GM19463 (cell line): Measurements from ENCODE around the gene TAF12.
"Not testable (repeated sequence)": the region's sequence is repeated elsewhere in the genome, so short reads cannot be mapped to it uniquely, and the experiment has no call there.

ENCODE experiments used
- ATAC-seq: cut with Tn5 transposase; IDR thresholded peaks from one replicate; pipeline ENCODE4 v1.9.1; 2021; ENCODE audit warnings: mild to moderate bottlenecking, moderate library complexity; ENCODE audit not compliant: unreplicated experiment

TAF12 gene, protein sequence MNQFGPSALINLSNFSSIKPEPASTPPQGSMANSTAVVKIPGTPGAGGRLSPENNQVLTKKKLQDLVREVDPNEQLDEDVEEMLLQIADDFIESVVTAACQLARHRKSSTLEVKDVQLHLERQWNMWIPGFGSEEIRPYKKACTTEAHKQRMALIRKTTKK

GRCh38 chr1:28642847-28643635, at the start of gene TAF12:
Gene TAF12 (minus strand): TSS chr1:28643067. CDS start chr1:28622081, 20,986 bp downstream.
- ATAC-seq: peak; percentile 86

GRCh38 chr1:28691627-28692026, 48.8 kb upstream of the TAF12 start:
- not testable (repeated sequence) for ATAC-seq

DNA sequence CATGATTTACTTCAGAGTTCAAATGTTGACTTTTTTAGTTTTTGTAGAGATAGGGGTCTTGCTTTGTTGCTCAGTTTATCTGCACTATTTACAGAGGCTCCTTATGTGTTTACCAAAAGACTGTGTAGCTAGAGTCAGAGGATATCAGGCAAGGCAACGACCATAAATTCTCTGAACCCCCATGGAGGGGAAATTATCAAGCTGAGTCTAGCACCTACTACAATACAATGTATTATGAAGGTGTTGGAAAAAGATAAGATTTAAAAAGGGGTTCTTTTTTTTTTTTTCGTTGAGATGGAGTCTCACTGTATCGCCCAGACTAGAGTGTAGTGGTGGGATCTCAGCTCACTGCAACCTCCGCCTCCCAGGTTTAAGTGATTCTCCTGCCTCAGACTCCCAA, 42.1 kb upstream of the TAF12 start:
- no peak for ATAC-seq

DNA sequence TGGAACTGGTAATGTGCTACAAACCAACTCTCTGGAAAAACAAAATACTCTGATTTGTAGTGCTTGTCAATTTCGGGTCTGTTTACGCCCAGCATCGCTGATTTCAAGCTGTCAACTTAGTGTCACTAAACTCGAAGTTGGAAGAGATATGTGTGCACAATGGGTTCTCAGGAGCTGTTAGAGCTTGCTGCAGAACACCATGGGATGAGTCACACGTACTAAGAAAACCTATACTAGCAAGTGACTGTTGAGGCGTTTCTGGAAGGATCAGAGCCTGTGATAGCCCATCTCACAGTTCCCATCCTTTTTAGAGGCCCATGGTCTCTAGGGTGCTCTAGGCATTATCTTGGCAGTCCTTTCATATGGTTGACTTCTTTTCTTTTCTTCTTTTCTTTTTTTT, 40.0 kb upstream of the TAF12 start:
- no peak for ATAC-seq

DNA sequence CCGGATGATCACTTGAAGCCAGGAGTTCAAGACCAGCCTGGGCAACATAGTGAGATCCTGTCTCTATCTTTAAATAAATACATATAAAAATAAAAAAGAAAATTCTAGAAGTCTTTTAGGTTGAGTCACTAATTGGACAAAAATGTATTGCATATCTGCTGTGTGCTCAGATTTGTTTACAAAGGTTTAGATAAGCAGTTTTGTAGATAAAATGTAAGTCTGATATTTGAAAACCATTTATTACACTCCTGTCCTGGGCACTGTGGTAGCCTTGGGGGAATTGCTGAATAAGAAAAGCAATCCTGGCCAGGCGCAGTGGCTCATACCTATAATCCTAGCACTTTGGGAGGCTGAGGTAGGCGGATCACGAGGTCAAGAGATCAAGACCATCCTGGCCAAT, 37.3 kb upstream of the TAF12 start:
- no peak for ATAC-seq

DNA sequence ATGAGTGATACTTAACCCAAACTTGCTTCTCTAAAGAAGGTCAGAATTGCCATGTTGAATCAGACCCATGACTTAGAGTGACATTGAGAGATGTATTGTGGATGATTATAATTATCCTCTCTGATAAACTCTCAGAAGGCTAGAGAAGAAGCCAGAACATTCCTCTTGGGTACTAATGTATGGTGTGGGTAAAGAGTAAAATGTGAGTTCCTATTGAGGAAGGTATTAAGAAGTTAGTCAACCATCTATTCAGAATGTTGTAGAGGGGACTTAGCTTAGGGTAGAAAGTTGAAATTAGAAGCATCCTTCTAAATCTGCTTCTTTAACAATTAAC, 33.0 kb upstream of the TAF12 start:
- ATAC-seq: no peak

DNA sequence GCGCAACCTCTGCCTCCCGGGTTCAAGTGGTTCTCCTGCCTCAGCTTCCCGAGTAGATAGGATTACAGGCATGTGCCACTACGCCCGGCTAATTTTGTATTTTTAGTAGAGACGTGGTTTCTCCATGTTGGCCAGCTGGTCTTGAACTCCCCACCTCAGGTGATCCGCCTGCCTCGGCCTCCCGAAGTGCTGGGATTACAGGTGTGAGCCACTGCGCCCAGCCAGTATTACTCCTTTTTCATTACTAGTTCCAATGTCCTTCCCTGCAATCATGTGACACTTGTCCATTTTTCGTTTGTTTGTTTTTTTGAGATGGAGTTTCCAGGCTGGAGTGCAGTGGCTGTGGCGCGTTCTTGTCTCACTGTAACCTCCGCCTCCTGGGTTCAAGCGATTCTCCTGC, 30.1 kb upstream of the TAF12 start:
- ATAC-seq: not testable (repeated sequence)

DNA sequence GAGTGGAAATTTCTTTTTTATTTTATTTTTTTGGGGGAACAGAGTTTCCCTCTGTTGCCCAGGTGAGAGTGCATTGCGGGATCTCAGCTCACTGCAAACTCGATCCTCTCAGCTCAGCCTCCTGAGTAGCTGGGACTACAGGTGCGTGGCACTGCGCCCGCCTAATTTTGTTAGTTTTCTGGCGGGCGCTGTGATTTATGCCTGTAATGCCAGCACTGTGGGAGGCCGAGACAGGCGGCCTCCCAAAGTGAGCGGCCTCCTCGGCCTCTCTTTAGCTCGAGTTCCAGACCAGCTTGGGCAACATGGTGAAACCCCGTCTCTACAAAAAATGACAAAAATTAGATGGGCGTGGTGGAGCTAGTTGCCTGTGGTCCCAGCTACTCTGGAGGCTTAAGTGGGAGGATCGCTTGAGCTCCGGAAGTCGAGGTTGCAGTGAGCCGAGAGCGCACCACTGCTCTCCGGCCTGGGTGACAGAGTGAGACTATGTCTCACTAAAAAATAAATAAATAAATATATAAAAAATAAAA, 28.4 kb upstream of the TAF12 start:
- ATAC-seq: no peak

DNA sequence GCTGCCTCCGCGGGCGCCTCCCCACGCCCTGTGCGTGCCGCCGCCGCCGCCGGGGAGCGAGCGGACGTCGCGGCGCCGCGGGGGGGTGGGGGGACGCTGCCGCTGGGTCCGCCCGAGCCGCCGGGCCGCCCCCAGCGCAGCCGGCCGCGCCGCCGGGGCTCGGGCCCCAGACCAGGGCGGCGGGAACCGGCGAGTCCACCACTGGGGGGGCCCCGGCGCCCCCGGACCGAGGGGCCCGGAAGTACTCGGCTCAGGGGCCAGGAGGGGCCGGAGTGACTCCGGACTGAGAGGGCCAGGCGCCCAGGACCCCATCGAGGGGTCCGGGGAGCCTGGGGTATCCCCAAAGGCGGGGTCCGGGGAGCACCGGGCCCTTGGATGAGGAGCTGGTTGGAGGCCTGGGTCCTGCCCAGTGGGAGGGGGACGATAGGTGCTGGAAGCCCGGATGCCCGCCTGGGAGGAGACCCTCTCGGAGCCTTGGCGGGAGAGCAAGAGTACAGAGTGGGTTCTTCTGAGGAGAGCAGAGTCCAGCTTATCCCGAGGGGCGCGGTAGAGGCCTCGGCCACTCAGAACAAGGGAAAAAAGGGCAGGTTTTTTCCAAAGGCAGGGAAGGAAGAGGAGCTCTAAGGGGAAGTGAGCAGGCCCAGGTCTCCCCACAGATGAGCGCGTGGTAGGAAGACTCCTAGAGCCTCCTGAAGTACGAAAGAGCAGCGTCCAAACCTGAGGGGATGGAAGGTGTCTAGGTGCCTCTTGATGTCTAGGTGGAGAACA, 26.3 kb upstream of the TAF12 start:
- peak; percentile 64 for ATAC-seq

DNA sequence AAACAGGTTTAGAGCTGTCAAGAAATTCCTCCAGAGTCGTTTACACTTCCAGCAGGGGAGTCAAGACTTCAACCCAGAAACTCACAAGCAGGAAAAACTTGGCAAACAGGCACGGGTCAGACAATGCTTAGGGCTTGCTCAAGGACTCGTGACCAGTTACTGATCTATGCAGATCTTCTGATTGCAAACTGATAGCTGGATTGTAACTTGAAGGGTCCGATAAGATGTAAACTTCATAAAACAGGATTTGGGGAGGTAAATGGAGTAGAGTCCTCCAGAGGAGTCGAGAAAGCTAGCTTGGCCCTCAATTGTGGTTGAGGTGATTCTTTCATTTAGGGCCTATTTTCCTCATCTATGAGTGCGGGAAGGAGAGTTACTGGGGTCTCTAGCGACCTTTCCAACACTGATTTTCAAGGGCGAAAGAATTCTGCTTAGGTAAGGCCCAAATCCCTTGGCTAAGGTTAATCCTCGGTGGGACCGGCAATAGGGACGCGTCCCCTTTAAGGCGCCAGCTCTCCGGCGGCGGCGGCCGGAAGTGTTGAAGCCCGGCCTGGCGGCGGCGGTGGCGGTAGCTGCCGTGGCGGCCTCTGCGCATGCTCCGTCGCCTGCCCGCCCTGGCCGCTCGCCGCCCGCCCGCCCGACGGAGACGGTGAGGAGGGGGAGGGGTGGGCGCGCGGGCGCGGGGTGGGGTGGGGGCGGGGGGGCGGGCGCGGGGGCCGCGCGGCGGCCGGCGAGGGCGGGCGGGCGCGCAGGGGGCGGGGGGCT, 25.5 kb upstream of the TAF12 start, which contains the start of gene GMEB1:
GMEB1 (plus strand) TSS at position 594 of the 765 bp plus-strand sequence. CDS start 14,829 bp downstream, outside the sequence.
- peak; percentile 71 for ATAC-seq

GRCh38 chr1:28666806-28667205, 23.9 kb upstream of the TAF12 start:
- ATAC-seq: no peak

DNA sequence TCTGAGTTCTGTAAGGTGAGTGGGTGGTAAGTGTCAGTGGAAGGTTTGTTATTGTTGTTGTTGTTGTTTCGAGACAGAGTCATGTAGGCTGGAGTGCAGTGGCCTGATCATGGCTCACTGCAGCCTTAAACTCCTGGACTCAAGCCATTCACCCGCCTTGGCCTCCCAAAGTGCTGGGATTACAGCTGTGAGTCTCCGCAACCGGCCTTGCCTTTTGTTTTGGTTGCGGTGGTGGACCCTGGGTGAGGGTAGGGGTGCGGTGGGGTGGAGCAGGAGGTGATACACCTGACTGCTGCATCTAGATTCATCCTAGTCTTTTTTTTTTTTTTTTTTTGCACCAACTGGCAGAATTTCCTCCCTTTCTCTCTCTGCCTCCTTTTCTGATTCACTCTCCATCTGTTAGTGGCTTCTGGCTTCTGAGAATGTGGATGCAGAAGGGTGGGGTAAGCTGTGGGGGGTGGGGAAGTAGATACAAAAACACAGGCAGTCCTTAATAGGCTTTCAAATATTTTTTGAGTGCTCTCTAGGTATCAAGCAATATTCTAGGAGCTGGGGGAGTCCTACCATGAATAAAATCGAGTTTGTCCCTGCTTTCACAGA, 21.1 kb upstream of the TAF12 start:
- no peak for ATAC-seq

DNA sequence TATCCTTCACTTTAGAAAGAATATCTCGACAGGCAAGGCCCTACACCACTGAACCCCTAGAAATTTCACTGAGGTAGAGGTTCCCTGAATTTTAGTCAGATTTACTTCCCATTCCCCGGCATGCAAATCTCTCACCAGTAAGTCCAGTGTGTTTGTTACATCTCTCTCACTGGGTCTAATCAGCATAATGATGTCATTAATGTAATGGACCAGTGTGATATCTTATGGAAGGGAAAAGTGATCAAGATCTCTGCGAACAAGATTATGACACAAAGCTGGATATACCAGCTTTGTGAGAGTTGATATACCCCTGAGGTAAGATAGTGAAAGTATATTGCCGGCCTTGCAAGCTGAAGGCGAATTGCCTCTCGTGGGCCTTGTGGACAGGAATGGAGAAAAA, 13.5 kb upstream of the TAF12 start:
- ATAC-seq: no peak

- not testable (repeated sequence) for ATAC-seq
These were observed 12.8 kb upstream of the TAF12 start for GRCh38 chr1:28655448-28656311.

DNA sequence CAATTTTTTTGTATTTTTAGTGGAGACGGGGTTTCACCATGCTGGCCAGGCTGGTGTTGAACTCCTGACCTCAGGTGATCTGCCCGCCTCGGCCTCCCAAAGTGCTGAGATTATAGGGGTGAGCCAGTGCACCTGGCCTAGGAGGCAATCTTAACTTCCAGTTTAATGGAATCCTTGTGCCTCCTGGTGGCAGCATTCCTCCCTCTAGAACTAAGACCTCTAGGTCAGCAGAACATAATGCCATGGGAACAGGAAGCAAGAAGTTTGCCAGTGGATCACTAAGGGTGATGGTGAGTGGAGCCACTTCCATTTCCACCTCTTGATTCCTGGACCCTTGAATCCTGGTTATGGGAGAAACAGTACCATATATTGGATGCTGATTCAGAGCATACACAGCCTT, 11.0 kb upstream of the TAF12 start:
- ATAC-seq: not testable (repeated sequence)

DNA sequence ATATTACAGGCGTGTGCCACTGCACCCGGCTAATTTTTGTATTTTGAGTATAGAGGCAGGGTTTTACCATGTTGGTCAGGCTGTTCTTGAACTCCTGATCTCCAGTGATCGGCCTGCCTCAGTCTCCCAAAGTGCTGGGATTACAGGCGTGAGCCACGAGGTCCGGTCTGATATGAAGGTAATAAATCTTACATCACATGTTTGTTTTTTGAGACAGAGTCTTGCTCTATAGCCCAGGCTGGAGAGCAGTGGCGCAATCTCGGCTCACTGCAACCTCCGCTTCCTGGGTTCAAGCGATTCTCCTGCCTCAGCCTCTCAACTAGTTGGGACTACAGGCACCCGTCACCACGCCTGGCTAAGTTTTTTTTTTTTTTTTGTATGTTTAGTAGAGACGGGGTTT, 10.2 kb upstream of the TAF12 start:
- ATAC-seq: not testable (repeated sequence)

DNA sequence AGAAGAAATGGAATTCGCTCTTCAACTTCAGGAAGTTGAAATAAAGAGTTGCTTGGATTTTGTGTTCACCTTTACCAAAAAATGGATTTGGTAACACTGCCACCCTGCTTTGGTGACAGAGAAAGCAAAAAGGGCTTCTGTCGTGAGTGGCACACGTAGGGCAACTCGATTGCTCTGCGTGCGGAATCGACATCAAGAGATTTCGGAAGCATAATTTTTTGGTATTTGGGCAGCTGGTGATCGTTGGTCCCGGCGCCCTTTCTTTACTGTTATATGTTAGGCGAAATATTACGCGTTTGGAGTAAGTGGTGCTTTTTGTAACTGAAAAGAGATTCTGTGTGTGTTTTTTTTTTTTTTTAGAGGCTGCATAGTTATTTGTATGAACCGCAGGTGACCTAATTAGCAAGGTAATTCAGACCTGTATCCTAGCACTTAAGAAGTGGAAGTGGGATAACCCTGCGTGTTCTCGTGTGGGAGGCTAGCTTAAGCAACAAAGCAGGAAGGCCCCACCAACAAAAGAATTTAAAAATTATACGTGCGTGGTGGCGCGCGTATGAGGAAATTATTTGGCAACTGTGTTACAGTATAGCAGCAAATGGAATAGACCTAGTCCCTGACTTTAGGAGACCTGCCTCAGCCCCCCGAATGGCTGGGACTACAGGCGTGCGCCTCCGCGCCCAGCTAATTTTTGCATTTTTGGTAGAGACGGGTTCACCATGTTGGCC, 5.8 kb upstream of the TAF12 start, which contains the start of gene RNU11:
RNU11 (plus strand) TSS at position 127 of the 725 bp plus-strand sequence.
- peak; percentile 64 for ATAC-seq

DNA sequence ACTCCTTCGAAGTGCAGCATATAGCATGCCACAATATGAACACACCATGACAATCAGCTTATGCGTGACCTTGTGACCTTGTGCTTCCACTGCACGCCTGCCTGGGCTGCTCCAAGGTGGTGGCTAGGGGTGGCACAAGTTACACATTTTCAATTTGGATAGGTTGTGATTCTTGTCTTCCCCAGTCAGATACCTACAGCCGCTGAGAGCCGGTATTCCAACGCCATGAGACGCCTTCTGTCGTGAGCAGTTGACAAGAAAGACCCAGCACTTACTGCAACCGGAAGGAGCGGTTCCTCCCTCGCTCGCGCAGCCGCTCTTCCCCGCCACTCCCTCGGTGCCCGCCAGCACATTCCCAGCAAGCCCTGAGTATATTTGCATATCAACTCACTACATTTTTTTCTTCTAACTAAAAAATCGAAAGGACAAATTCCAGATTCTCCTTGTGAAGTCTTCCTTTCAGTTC, 5.2 kb upstream of the TAF12 start:
- ATAC-seq: peak; percentile 66

DNA sequence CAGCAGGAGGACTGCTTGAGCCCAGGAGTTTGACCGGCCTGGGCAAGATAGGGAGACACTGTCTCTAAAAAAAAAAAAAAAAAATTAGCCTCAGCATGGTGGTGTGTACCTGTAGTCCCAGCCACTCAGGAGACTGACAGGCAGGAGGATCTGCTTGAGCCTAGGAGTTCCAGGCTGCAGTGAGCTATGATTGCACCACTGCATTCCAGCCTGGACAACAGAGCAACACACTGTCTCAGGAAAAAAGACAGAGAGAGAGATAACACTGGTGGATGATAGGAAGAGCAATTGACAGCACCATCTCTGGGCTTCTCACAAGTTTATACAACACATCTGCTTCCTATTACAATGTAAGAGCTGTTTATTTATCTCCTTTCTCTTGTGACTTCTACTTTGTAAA, 3.2 kb upstream of the TAF12 start:
- no peak for ATAC-seq
